AG04449 (cell line): ENCODE measurements around the gene CCDC34.

Source experiments
- CTCF ChIA-PET: fragments of 350-600 bp; formaldehyde crosslinking; extraction: SDS; loops from one replicate; lab custom pipeline; 2021; ENCODE audit warnings: antibody characterized with exemption; lab: Yijun Ruan, JAX
- POLR2A ChIA-PET: fragments of 400-600, 350-600 bp; formaldehyde crosslinking; extraction: SDS; loops from one replicate; lab custom pipeline; 2020; ENCODE audit warnings: antibody characterized with exemption, inconsistent platforms; lab: Yijun Ruan, JAX
- DNase-seq: peaks from one replicate; pipeline ENCODE4 v3.0.0-alpha.2; 2010; ENCODE audit warnings: low read depth, low spot score
- H3K4me3 ChIP-seq: 2 replicates; pipeline ENCODE4 v1.5.1; 2011; ENCODE audit warnings: low read depth, mild to moderate bottlenecking, control low read depth, low read length
- CTCF ChIP-seq: IDR thresholded peaks from one replicate; pipeline ENCODE4 v1.5.1; 2011; ENCODE audit warnings: mild to moderate bottlenecking, moderate library complexity, low read length, control low read depth, inconsistent platforms; ENCODE audit not compliant: insufficient read depth; ENCODE audit errors: missing control alignments

The CCDC34 gene

GRCh38 chr11:27300974-27301373 lies 62.0 kb downstream of the CCDC34 start:
- ChIA-PET POLR2A (interaction anchor here (1.0 kb wide), 1 partner anchor 11 kb away, joined by 3 read pairs; no protein-coding TSS in a partner anchor), CTCF (interaction anchor here (0.7 to 4.0 kb wide), 3 partner anchors 9 to 185 kb away, joined by 3 to 11 read pairs (median 3); no protein-coding TSS in a partner anchor)
- no peak for DNase-seq
- H3K4me3 ChIP-seq, result no peak overlapping the region
- no peak for TF ChIP-seq CTCF

GRCh38 chr11:27297616-27298015 lies 65.4 kb downstream of the CCDC34 start:
- DNase-seq, result no peak
- ChIA-PET CTCF (interaction anchor here (0.6 to 7.6 kb wide), 25 partner anchors 8 to 1874 kb away, joined by 3 to 154 read pairs (median 4); no protein-coding TSS in a partner anchor), POLR2A (no interaction called here)
- no peak overlapping the region for H3K4me3 ChIP-seq
- TF ChIP-seq CTCF, result no peak

GRCh38 chr11:27296497-27296896 lies 66.5 kb downstream of the CCDC34 start:
- ChIA-PET CTCF (interaction anchor here (0.6 to 7.6 kb wide), 64 partner anchors 8 to 1030 kb away, joined by 3 to 154 read pairs (median 5); partner anchors contain the start of genes CCDC34 and LGR4), POLR2A (interaction anchor here (1.6 kb wide), 1 partner anchor 14 kb away, joined by 4 read pairs; no protein-coding TSS in a partner anchor)
- no peak for DNase-seq
- peak; percentile 62 for TF ChIP-seq CTCF
- no peak overlapping the region for H3K4me3 ChIP-seq

GRCh38 chr11:27295928-27296327 lies 67.1 kb downstream of the CCDC34 start:
- TF ChIP-seq CTCF, result no peak
- H3K4me3 ChIP-seq, result no peak overlapping the region
- no peak for DNase-seq
- ChIA-PET CTCF (interaction anchor here (0.6 to 7.6 kb wide), 59 partner anchors 8 to 201 kb away, joined by 3 to 154 read pairs (median 5); partner anchors contain the start of genes CCDC34 and LGR4), POLR2A (interaction anchor here (1.6 kb wide), 1 partner anchor 14 kb away, joined by 4 read pairs; no protein-coding TSS in a partner anchor)

- DNase-seq, result no peak
- TF ChIP-seq CTCF, result no peak
- no peak overlapping the region for H3K4me3 ChIP-seq
- POLR2A ChIA-PET, result no interaction called here
- CTCF ChIA-PET, result interaction anchor here (1.0 to 7.6 kb wide), 13 partner anchors 10 to 192 kb away, joined by 3 to 154 read pairs (median 4); no protein-coding TSS in a partner anchor
Measured at GRCh38 chr11:27294654-27295053, 68.4 kb downstream of the CCDC34 start.
